ENCODE data around the gene PTAR1.
A peak's percentile ranks its signal among the peaks of the same experiment; 100 is the strongest.

PTAR1 gene

DNA sequence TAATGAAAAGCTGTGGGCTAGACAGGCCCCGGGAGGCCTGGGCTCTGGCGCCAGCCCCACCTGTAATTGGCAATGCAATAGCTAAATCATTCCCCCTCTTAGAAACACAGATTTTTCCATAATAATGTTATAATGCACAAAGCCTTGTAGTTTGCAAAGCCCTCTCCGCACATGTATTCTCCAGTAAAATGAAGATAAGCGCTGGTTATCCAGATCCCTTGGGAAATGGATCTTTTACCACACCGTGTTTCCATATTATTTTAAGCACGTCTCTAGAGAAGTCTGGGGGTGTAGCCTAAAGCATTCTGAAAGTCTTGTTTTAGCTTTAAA lies 86.5 kb downstream of the PTAR1 start:
- no peak for DNase-seq

GRCh38 chr9:69672596-69673310 lies 87.1 kb downstream of the PTAR1 start:
- DNase-seq: peak; percentile 92

DNA sequence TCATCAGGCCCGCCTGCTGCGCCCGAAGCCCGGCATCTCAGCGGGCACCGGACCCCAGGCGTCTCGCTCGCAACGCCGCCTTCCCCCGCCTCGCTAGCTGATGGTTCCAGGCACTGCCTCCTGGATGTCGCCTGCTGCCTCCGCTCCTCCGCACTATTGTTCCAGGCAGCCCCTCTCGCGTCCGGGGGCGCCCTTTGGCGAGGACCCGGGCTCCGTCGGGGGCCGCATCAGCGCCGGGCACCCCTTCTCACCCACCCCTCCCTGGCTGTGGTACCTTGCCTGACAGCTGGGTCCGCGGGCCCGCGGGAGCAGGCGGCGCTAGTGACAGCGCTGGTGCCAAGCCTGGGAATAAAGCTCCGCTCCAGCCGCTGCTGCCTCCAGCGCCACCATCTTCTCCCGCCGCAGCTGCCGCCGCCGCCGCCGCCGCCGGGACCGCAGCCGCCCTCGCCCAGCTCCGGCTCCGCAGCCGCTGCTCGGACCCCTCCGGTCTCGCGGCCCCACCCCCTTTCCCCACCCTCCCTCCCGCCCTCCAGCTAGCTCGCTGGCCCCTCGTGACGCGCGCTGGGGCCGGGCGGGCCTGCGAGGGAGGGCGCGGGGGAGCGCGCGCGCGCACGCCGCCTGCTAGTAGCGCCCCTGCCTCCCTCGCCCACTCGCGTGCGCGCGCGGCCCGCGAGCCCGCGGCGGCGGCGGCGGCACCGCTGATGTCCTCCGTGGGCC lies 87.8 kb downstream of the PTAR1 start, which contains the start of gene APBA1:
Gene APBA1, minus strand, starts transcription at position 493 of the 717 bp plus-strand sequence.
- DNase-seq: peak; percentile 69

- no peak for DNase-seq
These were observed 88.4 kb downstream of the PTAR1 start for GRCh38 chr9:69671311-69671878.

DNA sequence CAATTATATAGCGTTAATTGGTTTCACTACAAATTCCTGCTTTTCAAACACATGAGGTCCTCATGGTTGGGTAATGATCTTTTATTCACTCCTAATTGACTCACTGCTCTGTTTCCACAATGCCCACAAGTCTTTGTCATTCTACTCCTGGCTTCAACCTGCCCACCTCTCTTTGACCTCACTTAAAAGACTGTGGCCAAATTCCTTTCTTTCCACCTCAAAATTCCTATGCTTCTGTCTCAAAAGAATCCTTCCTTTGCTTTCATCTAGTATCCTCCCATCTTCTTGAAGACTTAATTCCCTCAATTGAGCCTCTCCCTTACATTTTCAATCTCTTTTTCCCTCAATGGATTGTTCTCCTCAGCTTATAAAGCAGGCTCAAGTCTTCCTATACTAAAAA lies 92.5 kb downstream of the PTAR1 start:
- DNase-seq: peak; percentile 18

DNA sequence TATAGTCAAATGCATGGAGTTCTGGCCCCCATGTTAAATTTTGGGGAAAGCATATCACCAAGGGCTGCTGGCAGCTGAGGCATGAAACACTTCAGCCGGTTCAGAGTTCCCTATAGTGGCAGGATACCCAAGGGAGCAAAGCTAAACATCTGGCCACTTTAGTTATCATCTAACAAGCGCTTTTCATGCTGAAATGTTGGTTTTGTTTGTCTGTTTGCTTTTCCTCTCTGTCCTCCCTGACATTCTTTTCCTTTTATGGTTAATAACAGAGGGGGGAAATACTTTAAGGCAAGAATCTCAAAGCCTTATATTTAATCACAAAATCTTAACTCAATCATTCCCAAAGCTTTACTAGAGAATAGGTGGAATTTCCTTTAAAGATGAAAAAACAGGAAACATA lies 99.5 kb downstream of the PTAR1 start:
- no peak for DNase-seq

Data from fibroblast of skin of right biceps (primary cell).